Measurements from ENCODE around the gene CUEDC1. TPM values are rescaled to one million over a fixed set of nuclear protein-coding genes. Genes with fewer than 3 reads are reported as not detected.
A peak's percentile ranks its signal among the peaks of the same experiment; 100 is the strongest.

CUEDC1 gene
- total and polyA plus RNA-seq, 2 of the 4 experiments (the other 2 are of a cell fraction) = 4.1 to 21.2 TPM

DNA sequence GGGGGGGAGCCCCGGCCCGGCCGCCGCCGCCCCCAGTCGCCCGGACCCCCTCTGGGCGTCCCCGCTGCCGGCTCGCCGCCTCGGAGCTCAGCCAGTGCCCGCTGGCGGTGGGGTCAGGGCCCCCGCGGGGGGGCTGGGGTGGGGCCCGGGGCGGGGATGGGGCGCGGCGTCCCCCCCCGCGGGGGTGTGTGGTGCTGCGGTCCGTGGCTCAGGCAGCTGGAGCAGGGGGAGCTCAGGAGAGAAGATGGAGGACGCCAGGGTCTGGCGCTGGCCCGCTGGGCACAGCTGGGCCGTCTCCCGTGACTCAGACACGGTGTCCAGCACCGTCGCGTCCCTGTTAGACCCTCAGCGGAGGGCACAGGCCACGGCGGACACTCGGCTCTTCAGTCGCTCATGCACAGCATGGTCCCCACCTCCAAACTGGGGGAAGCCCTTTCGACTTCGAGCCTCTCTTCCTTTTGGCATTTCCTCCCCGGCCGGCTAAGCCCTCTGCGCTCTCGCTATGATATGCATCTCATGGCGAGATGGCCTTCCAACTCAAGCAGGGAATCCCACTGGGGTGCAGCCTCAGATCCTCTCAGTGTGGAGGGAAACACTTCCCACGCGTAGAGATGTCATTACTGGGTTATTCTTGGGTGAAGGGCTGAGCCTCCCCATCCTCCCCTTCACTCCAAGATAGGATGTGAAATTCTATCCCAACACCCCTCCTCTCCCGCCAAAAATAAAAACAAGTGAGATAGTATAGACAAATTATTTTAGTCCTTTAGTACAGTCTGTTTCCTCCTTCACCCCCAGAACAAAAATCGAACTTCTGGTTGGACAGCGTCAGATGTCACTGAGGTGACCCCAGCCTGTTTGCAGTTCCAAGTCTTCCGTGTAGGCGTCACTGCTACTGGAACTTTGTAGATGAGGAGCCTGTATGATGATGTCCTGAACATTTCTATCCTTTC is 33.4 kb upstream of the CUEDC1 start:
- no peaks in the 10 kb centered on the region for H3K27me3 ChIP-seq (ENCODE audit: control insufficient read depth, insufficient read depth, low read length)
- peak overlapping the region; percentile 80 for H2AK5ac ChIP-seq (ENCODE audit: low read depth, low read length)
- peaks cover 19% of the 10 kb centered on the region for H3K4me1 ChIP-seq (ENCODE audit: control insufficient read depth, insufficient read depth, low read length)
- peak overlapping the region; percentile 85 for H2BK120ac ChIP-seq (ENCODE audit: low read depth, low read length)
- peak overlapping the region; percentile 35; the same call in 1 of the 3 replicates for H2BK15ac ChIP-seq (ENCODE audit: low read depth, low read length)
- peak overlapping the region; percentile 97 for H2AK9ac ChIP-seq (replicated peaks; ENCODE audit: low read depth, low read length, poor library complexity)
- H3K23ac ChIP-seq (ENCODE audit: low read depth, low read length) = peak overlapping the region; percentile 93
- H3K9me3 ChIP-seq (ENCODE audit: control insufficient read depth, insufficient read depth, low read length) = no peaks in the 10 kb centered on the region
- peak overlapping the region; percentile 37 for H3K56ac ChIP-seq (ENCODE audit: extremely low read depth, insufficient read depth, low read length)
- no TSS peak for BruUV-seq (replicated peaks)
- peaks cover 13 to 59% of the 10 kb centered on the region in 2 experiments; a peak in 3 of 4 replicates for H3K79me1 ChIP-seq (ENCODE audit: low read depth in 1 of 2, low read length in 2 of 2)
- peak overlapping the region; percentile 97 for H3K14ac ChIP-seq (replicated peaks; ENCODE audit: low read depth, low read length)
- in situ Hi-C loops (cut with MboI; ENCODE audit: low sequenced_read_pairs) (no loop called here), intact Hi-C loops (cut with micrococcal nuclease) (no loop called here), dilution Hi-C loops (cut with HindIII; ENCODE audit: low sequenced_read_pairs, unreplicated experiment) (loop anchor here (25.0 kb wide), 1 partner anchor 126 kb away; the partner anchor contains the start of gene MRPS23)
- peak overlapping the region; percentile 99 for H3K4me3 ChIP-seq (ENCODE audit: insufficient read depth, low read depth, low read length)
- ChIA-PET CTCF (interaction anchor here (1.3 kb wide), 1 partner anchor 11 kb away, joined by 5 read pairs; no protein-coding TSS in a partner anchor), POLR2A (ENCODE audit: unreplicated experiment) (interaction anchor here (1.0 to 1.4 kb wide), 4 partner anchors 11 to 152 kb away, joined by 3 to 4 read pairs (median 3); no protein-coding TSS in a partner anchor)
- H4K20me1 ChIP-seq (ENCODE audit: insufficient read depth, low read length) = peaks cover 24% of the 10 kb centered on the region
- peak overlapping the region; percentile 93 to 94 for H4K8ac ChIP-seq (ENCODE audit: low read depth in 2 of 2, low read length in 2 of 2)
- H3K4me2 ChIP-seq (ENCODE audit: low read depth, low read length) = peak overlapping the region; percentile 79
- H3K9ac ChIP-seq (ENCODE audit: low read depth, low read length) = peak overlapping the region; percentile 84
- H3K27ac ChIP-seq (ENCODE audit: insufficient read depth, low read length) = peak overlapping the region; percentile 90
- H2AFZ ChIP-seq (replicated peaks; ENCODE audit: low read length, poor library complexity) = peak overlapping the region; percentile 94
- H3K4ac ChIP-seq (ENCODE audit: low read depth, low read length) = peak overlapping the region; percentile 94
- H3K18ac ChIP-seq (ENCODE audit: low read depth, low read length) = peak overlapping the region; percentile 66
- TF ChIP-seq NFE2L2 (IDR thresholded peaks at IDR 0.05; ENCODE audit: low read depth, low read length) (no peak), MAFK (IDR thresholded peaks at IDR 0.05; ENCODE audit: low read depth, low read length) (no peak), POLR2A (IDR thresholded peaks at IDR 0.05; ENCODE audit: low read depth, low read length) (peak; percentile 40; the same call in 1 of the 2 replicates), MAZ (IDR thresholded peaks at IDR 0.05; ENCODE audit: borderline replicate concordance, low read depth, low read length) (0 out of 2 replicates have a peak, but pooled peaks have one; percentile 34), FOS (IDR thresholded peaks at IDR 0.05; ENCODE audit: low read depth, low read length) (0 out of 2 replicates have a peak, but pooled peaks have one; percentile 8), SMC3 (IDR thresholded peaks at IDR 0.05; ENCODE audit: low read depth, low read length) (no peak), RFX5 (IDR thresholded peaks at IDR 0.05; ENCODE audit: low read depth, low read length) (no peak)
- TF ChIP-seq, protein P1, sequence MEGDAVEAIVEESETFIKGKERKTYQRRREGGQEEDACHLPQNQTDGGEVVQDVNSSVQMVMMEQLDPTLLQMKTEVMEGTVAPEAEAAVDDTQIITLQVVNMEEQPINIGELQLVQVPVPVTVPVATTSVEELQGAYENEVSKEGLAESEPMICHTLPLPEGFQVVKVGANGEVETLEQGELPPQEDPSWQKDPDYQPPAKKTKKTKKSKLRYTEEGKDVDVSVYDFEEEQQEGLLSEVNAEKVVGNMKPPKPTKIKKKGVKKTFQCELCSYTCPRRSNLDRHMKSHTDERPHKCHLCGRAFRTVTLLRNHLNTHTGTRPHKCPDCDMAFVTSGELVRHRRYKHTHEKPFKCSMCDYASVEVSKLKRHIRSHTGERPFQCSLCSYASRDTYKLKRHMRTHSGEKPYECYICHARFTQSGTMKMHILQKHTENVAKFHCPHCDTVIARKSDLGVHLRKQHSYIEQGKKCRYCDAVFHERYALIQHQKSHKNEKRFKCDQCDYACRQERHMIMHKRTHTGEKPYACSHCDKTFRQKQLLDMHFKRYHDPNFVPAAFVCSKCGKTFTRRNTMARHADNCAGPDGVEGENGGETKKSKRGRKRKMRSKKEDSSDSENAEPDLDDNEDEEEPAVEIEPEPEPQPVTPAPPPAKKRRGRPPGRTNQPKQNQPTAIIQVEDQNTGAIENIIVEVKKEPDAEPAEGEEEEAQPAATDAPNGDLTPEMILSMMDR (conservative IDR thresholded peaks at IDR 0.05; ENCODE audit: low read depth, low read length) = 0 out of 2 replicates have a peak, but pooled peaks have one; percentile 10
- H4K5ac ChIP-seq (ENCODE audit: low read depth, low read length) = peak overlapping the region; percentile 53
- 3% methylated on average over 12 of the region's 54 CpGs; no CpG with 5 or more reads in 1 of the 2 experiments for WGBS, 2 experiments (ENCODE audit: extremely low coverage in 2 of 2, insufficient read length in 1 of 2)
- peak overlapping the region; percentile 90 for H2BK5ac ChIP-seq (ENCODE audit: low read depth, low read length, poor library complexity, severe bottlenecking)
- peak; percentile 66 for DNase-seq
- peak; percentile 73 for ATAC-seq (ENCODE audit: low read depth)
- no peaks in the 10 kb centered on the region; the same call in none of the 2 replicates for H3K9me1 ChIP-seq (ENCODE audit: insufficient read depth, low read length)
- peak overlapping the region; percentile 23; the same call in 1 of the 2 replicates for H2BK20ac ChIP-seq (ENCODE audit: low read depth, low read length)
- H3K36me3 ChIP-seq (ENCODE audit: control insufficient read depth, insufficient read depth, low read length) = no peaks in the 10 kb centered on the region
- H4K91ac ChIP-seq (ENCODE audit: insufficient read depth, low read depth, low read length) = peak overlapping the region; percentile 97

Data from IMR-90 (cell line).